Measurements from ENCODE around the gene NME7. TPM values are rescaled to one million over a fixed set of nuclear protein-coding genes. Genes with fewer than 3 reads are reported as not detected.
"Not testable (repeated sequence)": the region's sequence is repeated elsewhere in the genome, so short reads cannot be mapped to it uniquely, and the experiment has no call there.

The NME7 gene
- total RNA-seq, 2 experiments from 2014 or later, result 7.1 to 8.5 TPM

DNA sequence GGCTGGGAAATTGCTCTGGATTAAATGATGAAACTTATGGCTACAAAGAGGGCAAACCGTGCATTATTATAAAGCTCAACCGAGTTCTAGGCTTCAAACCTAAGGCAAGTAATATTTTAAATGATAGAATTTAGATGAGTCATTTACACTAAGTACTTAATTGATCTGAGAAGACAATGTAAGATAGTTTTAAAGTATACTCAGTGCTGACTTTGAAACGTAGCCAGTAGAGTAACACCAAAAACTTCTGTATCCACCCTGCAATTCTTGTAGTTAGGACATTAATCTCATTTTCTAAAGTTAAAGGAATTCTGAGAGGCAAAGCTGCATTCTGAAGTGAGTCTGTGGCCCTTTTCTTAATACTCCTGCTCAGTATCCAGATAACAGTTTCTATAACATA lies 240.3 kb downstream of the NME7 start:
- intact Hi-C loops (cut with micrococcal nuclease), result no loop called here
- Mint-ChIP-seq H3K4me3 (no peak overlapping the region), H3K27ac (no peak overlapping the region), H3K9me3 (no peaks in the 10 kb centered on the region), H3K36me3 (ENCODE audit: low read depth) (peaks cover 2% of the 10 kb centered on the region), H3K4me1 (ENCODE audit: low read depth) (peaks cover 2% of the 10 kb centered on the region), H3K27me3 (ENCODE audit: low read depth) (no peaks in the 10 kb centered on the region)
- no peak for DNase-seq
- CTCF ChIA-PET, result interaction anchor here (0.6 kb wide), 3 partner anchors 31 to 220 kb away, joined by 3 to 8 read pairs (median 4); no protein-coding TSS in a partner anchor

DNA sequence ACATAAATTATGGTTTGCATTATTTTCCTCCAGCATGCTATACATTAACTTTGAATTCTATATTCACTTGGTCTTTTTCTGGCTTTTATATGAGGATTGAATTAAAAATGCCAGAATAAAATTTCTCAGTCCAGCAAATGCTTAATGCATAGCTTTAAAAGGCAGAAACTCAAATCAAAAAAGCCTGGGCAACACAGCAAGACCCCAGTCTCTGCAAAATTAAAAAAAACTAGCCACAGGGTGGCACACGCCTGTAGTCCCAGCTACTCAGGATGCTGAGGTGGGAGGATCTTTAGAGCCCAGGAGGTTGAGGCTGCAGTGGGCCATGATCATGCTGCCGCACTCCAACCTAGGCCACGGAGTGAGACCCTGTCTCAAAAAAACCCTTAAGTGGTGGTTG lies 241.3 kb downstream of the NME7 start:
- Mint-ChIP-seq H3K36me3 (ENCODE audit: low read depth) (peaks cover 2% of the 10 kb centered on the region), H3K4me3 (no peak overlapping the region), H3K27ac (no peak overlapping the region), H3K9me3 (no peaks in the 10 kb centered on the region), H3K4me1 (ENCODE audit: low read depth) (peaks cover 2% of the 10 kb centered on the region), H3K27me3 (ENCODE audit: low read depth) (no peaks in the 10 kb centered on the region)
- intact Hi-C loops (cut with micrococcal nuclease), result no loop called here
- CTCF ChIA-PET, result interaction anchor here (0.6 kb wide), 1 partner anchor 30 kb away, joined by 8 read pairs; no protein-coding TSS in a partner anchor
- no peak for DNase-seq

DNA sequence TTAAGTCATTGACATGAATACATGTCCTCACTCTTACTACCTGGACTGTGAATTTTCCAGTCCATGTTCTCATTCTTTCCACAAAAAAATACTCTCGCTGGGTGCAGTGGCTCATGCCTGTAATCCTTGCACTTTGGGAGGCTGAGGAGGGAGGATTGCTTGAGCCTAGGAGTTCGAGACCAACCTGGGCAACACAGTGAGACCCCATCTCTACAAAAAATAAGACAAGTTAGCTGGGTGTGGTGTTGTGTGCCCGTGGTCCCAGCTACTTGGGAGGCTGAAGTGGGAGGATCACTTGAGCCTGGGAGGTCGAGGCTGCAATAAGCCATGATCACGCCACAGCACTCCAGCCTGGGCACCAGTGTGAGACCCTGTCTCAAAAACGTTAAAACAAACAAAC lies 242.0 kb downstream of the NME7 start:
- H3K4me3 Mint-ChIP-seq; DNase-seq; intact Hi-C loops (cut with micrococcal nuclease); H3K9me3 Mint-ChIP-seq; H3K27me3 Mint-ChIP-seq (ENCODE audit: low read depth); CTCF ChIA-PET; H3K4me1 Mint-ChIP-seq (ENCODE audit: low read depth); H3K36me3 Mint-ChIP-seq (ENCODE audit: low read depth); H3K27ac Mint-ChIP-seq: not testable (repeated sequence)

DNA sequence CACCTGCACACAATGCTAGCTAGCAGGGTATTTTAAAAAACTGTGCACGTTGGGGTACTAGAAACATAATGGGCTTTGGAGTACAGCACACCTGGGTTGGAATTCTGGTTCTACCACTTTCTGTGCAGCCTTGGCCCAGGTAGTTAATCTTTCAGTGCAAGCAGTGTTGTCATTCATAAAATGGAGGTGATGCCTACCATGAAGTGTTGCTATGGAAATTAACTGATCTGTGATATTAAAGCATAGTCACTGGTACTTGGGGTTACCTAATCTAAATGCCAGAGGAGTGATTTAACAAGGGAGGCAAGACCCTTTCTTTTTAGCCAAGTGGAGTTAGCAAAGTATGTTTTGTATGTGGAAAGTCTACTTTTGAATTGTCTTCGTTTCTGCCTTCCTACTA lies 243.1 kb downstream of the NME7 start:
- Mint-ChIP-seq H3K9me3 (no peaks in the 10 kb centered on the region), H3K27ac (no peak overlapping the region), H3K4me3 (no peak overlapping the region), H3K27me3 (ENCODE audit: low read depth) (no peaks in the 10 kb centered on the region), H3K4me1 (ENCODE audit: low read depth) (peaks cover 2% of the 10 kb centered on the region), H3K36me3 (ENCODE audit: low read depth) (peaks cover 2% of the 10 kb centered on the region)
- DNase-seq, result no peak
- intact Hi-C loops (cut with micrococcal nuclease), result no loop called here
- CTCF ChIA-PET, result no interaction called here

DNA sequence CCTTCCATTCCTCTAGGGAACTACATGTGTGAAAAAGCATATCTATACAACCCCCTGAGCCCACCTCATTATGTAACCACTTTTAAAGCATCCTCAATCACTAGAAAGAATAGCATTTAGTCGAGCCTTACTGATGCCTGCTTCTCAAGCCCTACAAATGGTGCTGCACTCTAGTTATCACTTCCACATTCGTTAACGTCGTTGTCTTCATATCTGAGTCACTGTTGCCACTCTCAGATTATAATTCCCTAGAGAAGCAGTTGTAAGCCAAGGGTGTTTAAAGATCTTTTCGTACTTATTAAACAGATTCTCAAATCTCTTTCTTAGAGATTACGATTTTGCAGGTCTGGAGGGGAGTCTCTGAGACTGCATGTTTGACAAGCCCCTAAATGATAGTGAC lies 244.6 kb downstream of the NME7 start:
- H3K27me3 Mint-ChIP-seq (ENCODE audit: low read depth), result no peaks in the 10 kb centered on the region
- H3K4me1 Mint-ChIP-seq (ENCODE audit: low read depth), result no peaks in the 10 kb centered on the region
- intact Hi-C loops (cut with micrococcal nuclease), result no loop called here
- no peaks in the 10 kb centered on the region for H3K36me3 Mint-ChIP-seq (ENCODE audit: low read depth)
- CTCF ChIA-PET, result no interaction called here
- no peaks in the 10 kb centered on the region for H3K9me3 Mint-ChIP-seq
- H3K4me3 Mint-ChIP-seq, result no peak overlapping the region
- no peak for DNase-seq
- H3K27ac Mint-ChIP-seq, result no peak overlapping the region

DNA sequence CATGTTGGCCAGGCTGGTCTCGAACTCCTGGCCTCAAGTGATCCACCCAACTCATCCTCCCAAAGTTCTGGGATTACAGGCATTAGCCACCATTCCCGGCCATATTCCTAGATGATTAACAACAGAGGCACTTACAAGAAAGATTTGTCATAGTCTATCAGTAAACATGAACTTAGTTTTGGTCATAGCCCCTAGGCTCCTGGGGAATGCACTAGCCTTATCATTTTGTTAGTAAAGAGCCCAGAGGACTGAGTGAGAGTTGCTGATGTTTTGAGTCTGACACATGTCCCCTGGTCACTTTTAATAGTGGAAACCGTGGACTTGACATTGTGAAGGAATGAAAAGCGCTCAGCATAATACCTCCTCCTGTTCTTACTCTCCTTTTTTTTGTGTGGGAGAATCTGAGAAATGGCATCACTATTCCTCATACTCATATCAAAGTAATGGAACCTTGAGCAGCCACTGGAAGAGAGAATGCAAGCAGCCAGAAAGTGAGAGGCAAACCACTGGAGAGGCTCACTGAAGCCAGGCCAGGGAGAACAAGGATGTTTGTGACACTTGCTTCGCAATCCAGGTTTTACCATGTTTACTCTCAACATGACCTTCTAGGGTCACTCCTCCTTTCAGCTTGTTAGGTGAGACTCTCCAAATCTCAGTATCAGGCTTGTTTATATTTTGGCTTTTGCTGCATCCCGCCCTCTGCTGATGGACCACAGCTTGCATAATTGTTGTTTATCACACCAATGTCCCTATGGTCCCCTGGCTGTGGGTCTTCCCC lies 246.3 kb downstream of the NME7 start:
- H3K27ac Mint-ChIP-seq, result no peak overlapping the region
- CTCF ChIA-PET, result no interaction called here
- peaks cover under 1% of the 10 kb centered on the region for H3K4me1 Mint-ChIP-seq (ENCODE audit: low read depth)
- H3K4me3 Mint-ChIP-seq, result no peak overlapping the region
- intact Hi-C loops (cut with micrococcal nuclease), result no loop called here
- H3K36me3 Mint-ChIP-seq (ENCODE audit: low read depth), result no peaks in the 10 kb centered on the region
- no peaks in the 10 kb centered on the region for H3K27me3 Mint-ChIP-seq (ENCODE audit: low read depth)
- no peaks in the 10 kb centered on the region for H3K9me3 Mint-ChIP-seq
- DNase-seq, result no peak

DNA sequence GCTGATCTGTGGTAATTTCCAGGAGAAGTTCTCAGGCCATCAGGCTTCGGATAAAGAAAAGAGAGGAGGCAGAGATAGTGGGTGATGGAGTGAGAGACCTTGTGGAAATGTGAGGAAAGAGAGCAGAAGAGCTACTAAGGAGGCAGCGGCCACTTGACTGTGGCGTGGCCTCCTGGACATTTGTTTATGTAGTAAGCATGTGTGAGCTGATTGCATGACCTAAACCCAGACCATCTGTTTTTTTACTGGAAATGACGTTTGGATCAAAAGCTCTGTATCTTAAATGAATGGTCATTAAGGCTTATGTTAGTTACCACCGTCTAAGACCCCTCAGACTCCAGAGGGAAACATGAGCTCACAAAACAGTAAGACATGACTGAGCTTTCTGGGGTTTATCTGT lies 247.5 kb downstream of the NME7 start:
- Mint-ChIP-seq H3K4me1 (ENCODE audit: low read depth) (peaks cover 2% of the 10 kb centered on the region), H3K4me3 (no peak overlapping the region), H3K27ac (no peak overlapping the region), H3K27me3 (ENCODE audit: low read depth) (no peaks in the 10 kb centered on the region), H3K9me3 (no peaks in the 10 kb centered on the region), H3K36me3 (ENCODE audit: low read depth) (no peaks in the 10 kb centered on the region)
- intact Hi-C loops (cut with micrococcal nuclease), result no loop called here
- CTCF ChIA-PET, result interaction anchor here (1.0 kb wide), 1 partner anchor 14 kb away, joined by 3 read pairs; no protein-coding TSS in a partner anchor
- no peak for DNase-seq

DNA sequence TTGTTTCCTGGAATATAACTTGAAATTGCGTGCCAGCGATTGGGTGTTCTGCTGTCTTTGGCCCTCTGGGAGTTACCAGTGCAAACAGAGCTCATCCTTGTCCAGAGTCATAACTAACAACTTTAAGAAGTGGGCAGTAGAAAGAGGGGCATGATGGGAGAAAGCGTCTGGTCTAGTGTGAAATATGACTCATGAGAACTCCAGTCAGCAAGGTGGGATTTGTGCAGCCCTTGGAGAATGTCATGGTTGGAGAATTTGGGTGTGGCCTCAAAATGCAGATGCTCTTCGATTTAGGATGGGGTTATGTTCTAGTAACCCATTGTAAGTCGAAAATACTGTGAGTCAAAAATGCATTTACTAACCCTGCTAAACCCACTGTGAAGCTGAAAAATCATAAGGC lies 248.2 kb downstream of the NME7 start:
- no peaks in the 10 kb centered on the region for H3K27me3 Mint-ChIP-seq (ENCODE audit: low read depth)
- peaks cover 2% of the 10 kb centered on the region for H3K4me1 Mint-ChIP-seq (ENCODE audit: low read depth)
- CTCF ChIA-PET, result interaction anchor here (1.0 to 1.1 kb wide), 2 partner anchors 11 to 14 kb away, joined by 3 to 5 read pairs; no protein-coding TSS in a partner anchor
- no peak for DNase-seq
- H3K9me3 Mint-ChIP-seq, result no peaks in the 10 kb centered on the region
- intact Hi-C loops (cut with micrococcal nuclease), result no loop called here
- H3K27ac Mint-ChIP-seq, result no peak overlapping the region
- H3K36me3 Mint-ChIP-seq (ENCODE audit: low read depth), result no peaks in the 10 kb centered on the region
- no peak overlapping the region for H3K4me3 Mint-ChIP-seq

DNA sequence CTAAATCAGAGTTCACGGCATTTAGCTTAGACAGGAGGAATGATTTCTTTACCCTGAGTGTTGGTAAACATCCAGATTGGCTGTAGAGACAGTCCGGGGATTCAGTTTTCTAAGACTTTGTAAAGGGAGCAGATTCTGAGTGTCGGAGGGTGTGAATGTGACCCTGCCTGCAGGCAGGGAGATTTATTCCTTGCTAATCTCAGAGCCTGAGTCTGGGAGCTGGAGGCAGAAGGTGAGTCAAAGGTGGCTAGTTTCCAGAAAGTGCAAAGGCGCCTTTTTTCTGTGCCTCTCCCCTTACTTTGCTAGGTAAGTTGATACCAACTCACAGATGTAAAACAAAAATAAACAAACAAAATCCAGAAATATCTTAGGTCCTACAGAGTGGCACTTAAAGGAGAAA lies 249.4 kb downstream of the NME7 start:
- intact Hi-C loops (cut with micrococcal nuclease), result no loop called here
- Mint-ChIP-seq H3K36me3 (ENCODE audit: low read depth) (peaks cover 4% of the 10 kb centered on the region), H3K4me3 (no peak overlapping the region), H3K4me1 (ENCODE audit: low read depth) (peaks cover 2% of the 10 kb centered on the region), H3K27me3 (ENCODE audit: low read depth) (no peaks in the 10 kb centered on the region), H3K27ac (no peak overlapping the region), H3K9me3 (no peaks in the 10 kb centered on the region)
- no peak for DNase-seq
- CTCF ChIA-PET, result no interaction called here

DNA sequence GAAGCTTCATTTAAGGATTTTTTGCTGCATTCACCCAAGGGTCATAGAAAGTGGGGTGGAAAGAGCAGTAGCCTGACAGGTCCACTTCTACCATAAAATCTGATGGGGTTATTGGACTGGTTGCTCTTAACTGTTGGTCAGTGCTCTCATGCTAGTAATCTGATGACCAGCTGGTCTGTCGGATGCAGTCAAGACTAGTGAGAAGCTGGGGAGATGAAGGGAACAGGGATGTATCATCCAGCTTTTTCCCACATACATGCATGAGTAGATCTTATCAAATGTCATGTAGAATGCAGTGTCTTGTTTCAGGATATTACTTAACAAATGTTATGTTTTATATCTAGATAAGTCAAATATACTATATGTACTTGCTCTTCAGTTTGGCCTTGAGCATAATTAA lies 250.0 kb downstream of the NME7 start:
- H3K4me3 Mint-ChIP-seq, result no peak overlapping the region
- DNase-seq, result no peak
- H3K36me3 Mint-ChIP-seq (ENCODE audit: low read depth), result peaks cover 4% of the 10 kb centered on the region
- H3K4me1 Mint-ChIP-seq (ENCODE audit: low read depth), result peaks cover 2% of the 10 kb centered on the region
- no peak overlapping the region for H3K27ac Mint-ChIP-seq
- CTCF ChIA-PET, result no interaction called here
- no peaks in the 10 kb centered on the region for H3K9me3 Mint-ChIP-seq
- intact Hi-C loops (cut with micrococcal nuclease), result no loop called here
- H3K27me3 Mint-ChIP-seq (ENCODE audit: low read depth), result no peaks in the 10 kb centered on the region

DNA sequence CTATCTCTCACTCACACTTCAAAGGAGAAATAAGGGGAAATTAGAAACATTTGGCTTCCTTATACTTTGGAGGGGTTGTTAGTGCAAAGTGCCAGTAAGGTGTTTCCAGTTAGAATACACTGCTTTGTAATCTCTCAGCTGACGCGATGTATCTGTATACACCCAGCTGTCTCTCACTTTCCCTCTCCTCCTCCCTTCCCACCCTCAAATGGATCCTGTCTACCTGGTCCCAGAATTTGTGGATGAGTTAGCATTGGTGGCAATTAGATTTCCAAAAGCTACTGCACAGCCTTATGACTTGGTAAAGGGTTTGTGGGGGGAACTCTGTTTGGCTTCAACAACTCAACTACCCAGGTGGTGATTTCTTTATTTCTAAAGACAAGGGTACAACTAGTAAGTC lies 250.6 kb downstream of the NME7 start:
- H3K36me3 Mint-ChIP-seq (ENCODE audit: low read depth), result peaks cover 9% of the 10 kb centered on the region
- no peak overlapping the region for H3K4me3 Mint-ChIP-seq
- H3K9me3 Mint-ChIP-seq, result no peaks in the 10 kb centered on the region
- no peaks in the 10 kb centered on the region for H3K27me3 Mint-ChIP-seq (ENCODE audit: low read depth)
- H3K4me1 Mint-ChIP-seq (ENCODE audit: low read depth), result peaks cover 2% of the 10 kb centered on the region
- DNase-seq, result no peak
- intact Hi-C loops (cut with micrococcal nuclease), result no loop called here
- CTCF ChIA-PET, result no interaction called here
- no peak overlapping the region for H3K27ac Mint-ChIP-seq

DNA sequence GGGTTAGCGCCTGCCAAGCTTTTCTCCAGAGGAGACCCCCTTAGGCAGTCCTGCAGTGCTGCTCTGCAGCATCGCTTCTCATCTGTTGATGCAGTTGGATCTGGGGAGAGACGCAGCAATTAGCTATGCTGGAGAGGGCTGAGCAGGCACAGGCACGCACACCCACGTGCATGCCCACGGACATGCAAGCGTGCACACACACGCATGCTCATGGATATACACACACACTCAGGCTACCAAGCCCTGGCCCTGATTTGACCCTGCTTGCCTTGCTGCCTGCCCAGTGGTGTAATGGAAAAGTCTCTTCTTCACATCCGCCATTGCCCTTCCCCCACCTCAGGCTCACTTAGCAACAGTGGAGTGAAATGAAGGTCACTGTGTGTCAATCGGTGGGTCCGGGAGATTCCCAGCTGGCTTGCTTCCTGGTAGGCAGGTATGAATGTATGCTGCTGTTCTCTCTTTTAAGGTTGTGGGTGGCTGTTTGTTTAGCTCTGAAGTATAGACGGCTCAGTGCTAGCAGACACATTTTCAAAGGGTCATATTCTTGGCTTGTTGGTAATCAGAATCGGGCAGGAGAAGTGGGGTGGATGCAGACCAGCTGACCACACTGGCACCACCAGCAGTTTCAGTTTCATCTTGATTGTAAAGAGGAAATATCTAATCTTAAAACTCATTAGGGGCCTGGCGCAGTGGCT lies 251.6 kb downstream of the NME7 start:
- intact Hi-C loops (cut with micrococcal nuclease), result no loop called here
- peaks cover 10% of the 10 kb centered on the region for H3K36me3 Mint-ChIP-seq (ENCODE audit: low read depth)
- no peak for DNase-seq
- H3K27ac Mint-ChIP-seq, result no peak overlapping the region
- no peak overlapping the region for H3K4me3 Mint-ChIP-seq
- no peaks in the 10 kb centered on the region for H3K9me3 Mint-ChIP-seq
- peaks cover 5% of the 10 kb centered on the region for H3K4me1 Mint-ChIP-seq (ENCODE audit: low read depth)
- CTCF ChIA-PET, result no interaction called here
- no peaks in the 10 kb centered on the region for H3K27me3 Mint-ChIP-seq (ENCODE audit: low read depth)

DNA sequence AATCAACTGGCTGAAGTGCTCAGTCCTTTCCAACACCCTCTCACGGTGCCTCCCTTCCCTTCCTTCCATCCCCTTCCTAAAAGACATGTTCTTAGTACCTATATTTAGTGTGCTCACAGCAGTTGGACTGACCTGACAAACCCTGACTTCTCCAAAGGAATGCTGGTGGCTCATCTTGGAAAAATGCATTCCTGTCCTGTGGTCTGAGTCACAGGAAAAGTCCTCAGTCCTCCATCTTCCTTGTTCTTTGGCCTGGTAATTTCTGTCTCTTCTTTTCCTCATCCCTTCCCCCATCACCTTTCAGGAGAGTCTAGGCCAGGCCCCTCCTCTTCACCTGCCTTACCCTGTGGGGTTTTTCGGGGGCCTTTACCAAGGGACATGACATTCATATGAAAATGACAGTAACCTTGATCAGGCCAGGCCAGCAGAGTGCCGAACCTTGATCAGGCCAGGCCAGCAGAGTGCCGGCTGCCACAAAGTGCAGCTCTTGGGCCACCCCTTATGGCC lies 253.9 kb downstream of the NME7 start:
- H3K4me1 Mint-ChIP-seq (ENCODE audit: low read depth), result peaks cover 24% of the 10 kb centered on the region

More for the DNA sequence above, 253.9 kb downstream of the NME7 start:
- CTCF ChIA-PET, result interaction anchor here (2.1 kb wide), 1 partner anchor 235 kb away, joined by 6 read pairs; no protein-coding TSS in a partner anchor
- no peak overlapping the region for H3K27ac Mint-ChIP-seq
- no peak overlapping the region for H3K4me3 Mint-ChIP-seq
- DNase-seq, result no peak
- H3K36me3 Mint-ChIP-seq (ENCODE audit: low read depth), result peaks cover 10% of the 10 kb centered on the region
- no peaks in the 10 kb centered on the region for H3K9me3 Mint-ChIP-seq
- no peaks in the 10 kb centered on the region for H3K27me3 Mint-ChIP-seq (ENCODE audit: low read depth)
- intact Hi-C loops (cut with micrococcal nuclease), result no loop called here
